ENCODE data around the gene GNLY. TPM values are rescaled to one million over a fixed set of nuclear protein-coding genes. Genes with fewer than 3 reads are reported as not detected.
"Not testable (repeated sequence)": the region's sequence is repeated elsewhere in the genome, so short reads cannot be mapped to it uniquely, and the experiment has no call there.

GNLY gene
- total and polyA plus RNA-seq, 11 donors, result 0.29 to 47.1 (median 2.1) TPM; not detected in 2

DNA sequence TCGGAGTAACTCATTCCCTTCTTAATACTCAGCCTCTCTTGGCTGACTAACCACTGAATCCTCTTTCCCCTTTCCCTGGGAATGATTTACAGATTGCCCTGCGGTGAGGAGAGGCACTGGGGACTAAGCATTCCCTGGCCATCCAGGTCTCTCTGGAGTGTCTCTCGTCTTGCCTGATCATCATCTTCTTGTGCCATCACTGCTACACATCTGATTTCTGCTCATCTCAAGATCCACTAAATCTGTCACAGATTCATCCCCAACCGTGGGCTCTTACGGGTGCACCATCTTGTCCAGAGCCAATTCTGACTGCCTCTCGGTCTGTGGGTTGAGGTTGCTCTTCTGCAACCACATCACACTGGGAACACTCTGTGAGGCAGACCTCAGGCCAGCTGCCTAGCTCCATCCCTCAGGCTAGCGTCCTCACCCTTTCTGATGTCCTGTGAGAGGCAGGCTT lies 38.2 kb upstream of the GNLY start:
- intact Hi-C loops (cut with DNase I), result loop anchor here in 1 of 10 donors (10.0 kb wide), 1 partner anchor 429 kb away; no protein-coding TSS in a partner anchor
- DNase-seq (peak in 1 of 5 donors; percentile 7), ATAC-seq (peak in 1 of 4 donors; percentile 8)
- Histone ChIP-seq H3K27me3 (no peaks in the 10 kb centered on the region), H3K4me3 (no peak overlapping the region), H3K36me3 (peaks cover 0 to 53% (median 30%) of the 10 kb centered on the region in 9 donors), H3K27ac (peak overlapping the region in 1 of 12 donors; percentile 17), H3K4me1 (peaks cover 0 to 7% (median 0%) of the 10 kb centered on the region in 12 donors), H3K9me3 (no peaks in the 10 kb centered on the region)
- WGBS, 4 donors, result 84 to 94% (median 86%) methylated on average over 7 of the region's 7 CpGs
- TF ChIP-seq, protein P1, sequence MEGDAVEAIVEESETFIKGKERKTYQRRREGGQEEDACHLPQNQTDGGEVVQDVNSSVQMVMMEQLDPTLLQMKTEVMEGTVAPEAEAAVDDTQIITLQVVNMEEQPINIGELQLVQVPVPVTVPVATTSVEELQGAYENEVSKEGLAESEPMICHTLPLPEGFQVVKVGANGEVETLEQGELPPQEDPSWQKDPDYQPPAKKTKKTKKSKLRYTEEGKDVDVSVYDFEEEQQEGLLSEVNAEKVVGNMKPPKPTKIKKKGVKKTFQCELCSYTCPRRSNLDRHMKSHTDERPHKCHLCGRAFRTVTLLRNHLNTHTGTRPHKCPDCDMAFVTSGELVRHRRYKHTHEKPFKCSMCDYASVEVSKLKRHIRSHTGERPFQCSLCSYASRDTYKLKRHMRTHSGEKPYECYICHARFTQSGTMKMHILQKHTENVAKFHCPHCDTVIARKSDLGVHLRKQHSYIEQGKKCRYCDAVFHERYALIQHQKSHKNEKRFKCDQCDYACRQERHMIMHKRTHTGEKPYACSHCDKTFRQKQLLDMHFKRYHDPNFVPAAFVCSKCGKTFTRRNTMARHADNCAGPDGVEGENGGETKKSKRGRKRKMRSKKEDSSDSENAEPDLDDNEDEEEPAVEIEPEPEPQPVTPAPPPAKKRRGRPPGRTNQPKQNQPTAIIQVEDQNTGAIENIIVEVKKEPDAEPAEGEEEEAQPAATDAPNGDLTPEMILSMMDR (IDR thresholded peaks at IDR 0.05), result no peak
- no peak for TF ChIP-seq POLR2A (IDR thresholded peaks at IDR 0.05)

DNA sequence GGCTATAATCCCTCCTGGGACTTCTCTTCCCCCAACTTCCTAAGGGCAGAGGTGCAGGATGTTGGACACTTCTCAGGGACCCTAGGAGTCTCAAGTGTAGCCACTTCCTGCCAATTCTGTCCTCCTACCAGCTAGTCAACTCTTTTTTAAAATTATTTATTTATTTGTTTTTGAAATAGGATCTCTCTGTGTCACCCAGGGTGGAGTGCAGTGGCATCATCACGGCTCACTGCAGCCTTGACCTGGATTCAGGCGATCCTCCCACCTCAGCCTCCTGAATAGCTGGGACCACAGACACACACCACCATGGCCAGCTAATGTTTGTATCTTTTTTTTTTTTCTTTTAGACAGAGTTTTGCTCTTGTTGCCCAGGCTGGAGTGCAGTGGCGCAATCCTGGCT lies 37.7 kb upstream of the GNLY start:
- WGBS, 4 donors, result 83 to 90% (median 85%) methylated on average over 3 of the region's 3 CpGs
- Histone ChIP-seq H3K27me3 (no peaks in the 10 kb centered on the region), H3K36me3 (peaks cover 0 to 48% (median 25%) of the 10 kb centered on the region in 9 donors), H3K4me1 (peaks cover 0 to 10% (median 4%) of the 10 kb centered on the region in 12 donors), H3K4me3 (no peak overlapping the region), H3K27ac (peak overlapping the region in 3 of 12 donors; percentile 8 to 17 (median 8)), H3K9me3 (no peaks in the 10 kb centered on the region)
- intact Hi-C loops (cut with DNase I), result loop anchor here in 1 of 10 donors (10.0 kb wide), 1 partner anchor 428 kb away; no protein-coding TSS in a partner anchor
- TF ChIP-seq POLR2A (IDR thresholded peaks at IDR 0.05), result no peak
- TF ChIP-seq, protein P1 (IDR thresholded peaks at IDR 0.05), result no peak
- DNase-seq, result peak in 1 of 5 donors; percentile 4
- no peak for ATAC-seq

DNA sequence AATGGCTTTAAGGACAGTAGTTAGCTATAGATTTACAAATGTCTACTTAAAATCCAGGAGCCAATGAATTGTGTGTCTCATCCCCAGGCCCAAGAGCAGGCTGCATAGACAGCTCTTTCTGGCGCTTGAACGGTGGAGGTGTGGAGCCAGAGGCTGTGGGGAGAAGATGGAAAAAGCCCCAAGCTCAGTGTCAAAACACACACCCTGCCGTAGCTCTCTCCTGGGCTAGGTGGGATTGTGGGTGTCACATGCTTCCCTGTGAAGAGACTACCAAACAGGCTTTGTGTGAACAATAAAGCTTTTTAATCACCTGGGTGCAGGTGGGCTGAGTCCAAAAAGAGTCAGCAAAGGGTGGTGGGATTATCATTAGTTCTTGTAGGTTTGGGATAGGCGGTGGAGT lies 36.8 kb upstream of the GNLY start:
- H3K36me3 ChIP-seq, result peaks cover 0 to 39% (median 16%) of the 10 kb centered on the region in 9 donors
- DNase-seq, H3K4me3 ChIP-seq, H3K27ac ChIP-seq, H3K9me3 ChIP-seq, ATAC-seq, H3K27me3 ChIP-seq: not testable (repeated sequence)
- peaks cover 0 to 19% (median 13%) of the 10 kb centered on the region in 12 donors for H3K4me1 ChIP-seq
- WGBS, 4 donors, result 94 to 98% (median 94%) methylated on average over 4 of the region's 4 CpGs
- intact Hi-C loops (cut with DNase I), result loop anchor here in 1 of 10 donors (10.0 kb wide), 1 partner anchor 427 kb away; no protein-coding TSS in a partner anchor

DNA sequence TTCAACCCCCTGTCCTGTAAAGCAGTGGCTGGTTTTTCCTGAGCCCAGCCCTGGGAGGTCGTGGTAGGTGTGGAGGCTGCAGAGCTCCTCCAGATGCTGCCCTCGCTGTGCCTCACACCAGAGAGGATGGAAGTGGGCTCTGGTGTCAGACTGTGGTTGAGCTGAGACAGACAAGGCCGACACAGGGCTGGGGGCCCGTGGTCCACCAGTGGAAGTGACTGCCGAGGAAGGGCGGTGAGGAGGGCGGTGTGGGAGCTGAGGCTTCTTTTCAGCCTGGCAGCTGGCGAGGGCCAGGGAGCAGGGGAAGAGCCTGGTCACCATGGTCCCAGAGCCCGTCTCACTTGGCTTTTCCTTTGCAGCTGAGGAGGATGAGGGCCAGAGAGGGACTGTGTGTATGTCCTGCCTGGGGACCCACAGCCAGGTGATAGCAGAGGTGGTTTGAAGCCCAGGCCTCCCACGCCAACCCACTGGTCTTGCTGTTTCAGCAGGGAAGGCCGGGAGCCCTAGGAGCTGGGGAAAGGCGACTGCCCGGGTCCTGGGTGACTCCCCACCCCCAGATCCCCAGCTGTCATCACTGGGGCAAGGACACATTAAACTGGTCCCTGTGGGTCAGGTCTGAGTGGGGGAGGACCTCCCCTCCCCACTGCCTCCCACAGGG lies 34.7 kb upstream of the GNLY start:
- TF ChIP-seq POLR2A (IDR thresholded peaks at IDR 0.05), result no peak
- TF ChIP-seq, protein P1 (IDR thresholded peaks at IDR 0.05), result no peak
- H3K27ac ChIP-seq, result no peak overlapping the region
- no peak overlapping the region for H3K4me3 ChIP-seq
- 91 to 95% (median 94%) methylated on average over 13 of the region's 13 CpGs for WGBS, 4 donors
- peaks cover 0 to 34% (median 25%) of the 10 kb centered on the region in 12 donors for H3K4me1 ChIP-seq
- DNase-seq (no peak), ATAC-seq (no peak)
- no peaks in the 10 kb centered on the region for H3K27me3 ChIP-seq
- H3K9me3 ChIP-seq, result no peaks in the 10 kb centered on the region
- H3K36me3 ChIP-seq, result peaks cover 0 to 23% (median 3%) of the 10 kb centered on the region in 9 donors
- intact Hi-C loops (cut with DNase I), result loop anchor here in 1 of 10 donors (10.0 kb wide), 1 partner anchor 425 kb away; no protein-coding TSS in a partner anchor

DNA sequence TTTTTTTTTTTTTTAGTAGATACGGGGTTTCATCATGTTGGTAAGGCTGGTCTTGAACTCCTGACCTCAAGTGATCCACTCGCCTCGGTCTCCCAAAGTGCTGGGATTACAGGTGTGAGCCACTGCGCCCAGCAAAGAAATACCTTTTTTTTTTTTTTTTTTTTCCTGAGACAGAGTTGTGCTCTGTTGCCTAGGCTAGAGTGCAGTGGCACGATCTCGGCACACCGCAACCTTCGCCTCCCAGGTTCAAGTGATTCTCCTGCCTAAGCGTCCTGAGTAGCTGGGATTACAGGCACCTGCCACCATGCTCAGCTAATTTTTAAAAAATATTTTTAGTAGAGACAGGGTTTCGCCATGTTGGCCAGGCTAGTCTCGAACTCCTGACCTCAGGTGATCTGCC lies 33.9 kb upstream of the GNLY start:
- WGBS, 4 donors, result 92 to 100% (median 97%) methylated on average over 11 of the region's 11 CpGs
- not testable (repeated sequence) for ATAC-seq, H3K9me3 ChIP-seq, DNase-seq, H3K4me3 ChIP-seq, H3K27me3 ChIP-seq
- intact Hi-C loops (cut with DNase I), result loop anchor here in 2 of 10 donors (5.0 to 10.0 kb wide), 2 partner anchors 47 to 154 kb away; no protein-coding TSS in a partner anchor
- Histone ChIP-seq H3K36me3 (peaks cover 0 to 23% (median 3%) of the 10 kb centered on the region in 9 donors), H3K4me1 (peaks cover 0 to 34% (median 25%) of the 10 kb centered on the region in 12 donors), H3K27ac (peak overlapping the region in 6 of 12 donors; percentile 67 to 86 (median 76))
